GM12864 (cell line): ENCODE measurements around the gene NDUFB1.

ENCODE experiments used
- DNase-seq: peaks from one replicate; pipeline ENCODE4 v3.0.0-alpha.2; 2011; ENCODE audit warnings: low read depth
- H3K4me3 ChIP-seq: 2 replicates; pipeline ENCODE4 v1.5.1; 2011; ENCODE audit warnings: mild to moderate bottlenecking, low read depth, low read length, control low read depth
- CTCF ChIP-seq: IDR thresholded peaks from 2 replicates; pipeline ENCODE4 v1.5.1; 2011; ENCODE audit warnings: low read depth, mild to moderate bottlenecking, moderate library complexity, low read length, control low read depth, inconsistent platforms; ENCODE audit errors: missing control alignments

Gene NDUFB1

GRCh38 chr14:92143962-92144361, 22.5 kb upstream of the NDUFB1 start:
- DNase-seq, result no peak
- TF ChIP-seq CTCF, result no peak
- no peak overlapping the region for H3K4me3 ChIP-seq

- TF ChIP-seq CTCF, result no peak
- DNase-seq, result no peak
- no peak overlapping the region for H3K4me3 ChIP-seq
Observed at GRCh38 chr14:92143309-92143708, 21.8 kb upstream of the NDUFB1 start.

- H3K4me3 ChIP-seq, result no peak overlapping the region
- TF ChIP-seq CTCF, result peak; percentile 25
- DNase-seq, result no peak
Observed at GRCh38 chr14:92135269-92135668, 13.8 kb upstream of the NDUFB1 start.

GRCh38 chr14:92134456-92134855, 12.9 kb upstream of the NDUFB1 start:
- DNase-seq, result no peak
- TF ChIP-seq CTCF, result no peak
- no peak overlapping the region for H3K4me3 ChIP-seq

DNA sequence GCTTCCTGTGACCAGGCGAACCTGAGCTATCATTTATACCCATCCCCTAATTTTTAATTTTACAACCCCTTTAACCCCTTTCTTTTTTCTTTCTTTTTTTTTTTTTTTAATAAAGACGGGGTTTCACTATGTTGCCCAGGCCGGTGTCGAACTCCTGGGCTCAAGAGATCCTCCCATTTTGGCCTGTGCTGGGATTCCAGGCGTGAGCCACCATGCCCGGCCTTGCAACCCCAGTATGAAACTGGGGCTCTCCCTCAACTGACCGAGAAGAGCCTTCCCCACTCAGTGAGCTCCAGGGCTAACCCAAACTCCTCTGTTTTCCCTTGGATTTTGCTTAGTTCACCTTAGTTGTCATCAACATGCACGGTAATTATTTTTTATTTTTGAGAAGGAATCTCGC, 1.3 kb upstream of the NDUFB1 start:
- H3K4me3 ChIP-seq, result peak overlapping the region; percentile 95
- no peak for TF ChIP-seq CTCF
- DNase-seq, result no peak

GRCh38 chr14:92122351-92122677, 808 bp upstream of the NDUFB1 start:
- no peak for TF ChIP-seq CTCF
- no peak for DNase-seq
- peak overlapping the region; percentile 95 for H3K4me3 ChIP-seq

GRCh38 chr14:92121207-92121669, 268 bp downstream of the NDUFB1 start:
- peak overlapping the region; percentile 95 for H3K4me3 ChIP-seq
- DNase-seq, result no peak
- no peak for TF ChIP-seq CTCF
